ENCODE measurements around the gene HIF1A.

DNA sequence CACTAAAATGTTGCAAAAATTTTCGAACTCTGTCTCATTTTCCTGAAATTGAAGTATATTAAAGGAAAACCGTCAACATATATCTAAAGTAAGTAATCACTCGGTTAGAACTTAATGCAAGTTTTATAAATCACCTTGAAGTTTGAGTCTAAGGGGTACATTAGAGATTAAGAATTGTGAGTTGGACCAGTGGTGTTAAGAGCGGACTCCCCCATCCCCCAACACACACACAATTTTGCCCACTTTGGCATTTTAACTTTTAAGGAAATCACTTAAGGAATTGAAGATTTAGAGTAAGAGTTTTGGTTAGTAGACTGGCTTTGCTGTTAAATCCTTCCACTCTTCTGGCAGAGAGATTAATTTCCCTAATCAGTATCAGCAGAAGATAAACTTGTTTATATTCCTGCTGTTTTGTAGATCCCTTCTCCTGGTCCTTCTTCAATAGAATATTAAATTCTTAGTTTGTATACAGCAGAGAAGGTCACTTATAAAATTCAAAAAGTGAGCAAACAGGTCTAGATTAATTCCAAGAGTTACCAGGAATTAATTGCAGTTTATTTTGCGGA, 1.5 kb downstream of the HIF1A start:
- TF ChIP-seq CTCF (IDR thresholded peaks at IDR 0.05; ENCODE audit: low read depth, low read length, poor library complexity, severe bottlenecking) (no peak), EZH2phosphoT487 (IDR thresholded peaks at IDR 0.05; ENCODE audit: borderline replicate concordance, low read length) (no peak)
